NCI-H146 treated with DMSO at 0.1 percent for 48 hours (cell line): ENCODE data around the gene TSSC4.
"Not testable (repeated sequence)": the region's sequence is repeated elsewhere in the genome, so short reads cannot be mapped to it uniquely, and the experiment has no call there.

ENCODE experiments used
- DNase-seq: peaks from one replicate; lab custom pipeline; 2025; ENCODE audit not compliant: unreplicated experiment; lab: John Stamatoyannopoulos, UW

The TSSC4 gene

GRCh38 chr11:2400069-2400761, at the start of gene TSSC4:
Gene TSSC4 (plus strand): TSS chr11:2400750. CDS start chr11:2402634, 1,884 bp downstream.
- DNase-seq = peak; percentile 99

DNA sequence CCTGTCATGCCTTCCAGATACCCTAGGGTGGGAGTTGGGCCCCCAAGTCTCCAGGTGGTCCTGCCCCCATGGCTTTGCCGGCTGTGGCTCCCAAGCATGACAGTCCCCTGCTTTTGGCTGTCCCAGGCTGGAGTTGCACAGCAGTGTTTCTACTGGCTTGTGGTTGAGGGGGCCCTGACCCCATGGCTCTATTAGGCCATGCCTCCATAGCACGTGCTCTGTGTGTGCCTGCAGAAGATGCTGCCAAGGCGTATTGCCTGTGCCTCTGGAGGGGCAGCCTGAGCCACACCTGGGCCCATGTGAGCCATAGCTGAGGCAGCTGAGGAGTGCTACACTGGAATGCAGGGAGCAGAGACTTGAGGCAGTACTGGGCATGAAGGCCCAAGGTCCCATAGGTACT, 48.8 kb upstream of the TSSC4 start:
- no peak for DNase-seq

DNA sequence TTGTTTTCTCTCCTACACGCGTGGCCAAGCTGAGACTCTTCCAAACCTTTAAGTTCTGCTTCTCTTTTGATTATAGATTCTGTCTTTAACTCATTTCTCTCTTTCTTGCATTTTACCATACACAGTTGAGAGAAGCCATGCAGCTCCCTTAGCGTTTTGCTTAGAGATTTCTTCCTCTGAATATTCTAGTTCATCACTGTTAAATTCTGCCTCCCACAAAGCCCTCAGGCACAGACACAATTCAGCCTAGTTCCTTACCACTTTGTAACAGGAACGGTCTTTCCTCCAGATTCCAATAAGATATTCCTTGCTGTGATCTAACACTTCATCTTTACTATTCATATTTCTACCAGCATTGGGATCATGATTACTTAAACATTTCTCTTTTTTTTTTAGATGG, 48.1 kb upstream of the TSSC4 start:
- DNase-seq = no peak

GRCh38 chr11:2355000-2355644, 45.4 kb upstream of the TSSC4 start:
- DNase-seq = no peak

GRCh38 chr11:2357246-2357645, 43.3 kb upstream of the TSSC4 start:
- no peak for DNase-seq

DNA sequence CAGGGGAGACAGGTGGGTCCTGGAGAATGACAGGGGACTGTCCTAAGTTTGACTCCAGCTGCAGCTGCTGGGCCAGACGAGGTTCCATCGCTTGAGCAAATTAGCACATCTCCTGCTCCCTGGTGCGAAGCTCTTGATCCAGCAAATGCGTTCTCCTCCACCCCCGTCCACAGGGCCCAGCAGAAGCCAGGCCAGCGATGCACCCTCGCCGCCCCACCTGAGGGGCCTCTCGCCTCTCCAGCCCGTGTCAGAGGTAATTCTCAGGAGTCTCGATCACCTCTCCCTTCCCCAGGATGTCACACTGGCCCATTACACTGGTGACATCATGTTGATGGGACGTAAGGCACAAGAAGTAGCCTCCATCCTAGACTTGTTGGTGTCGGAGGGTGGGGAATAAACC, 42.9 kb upstream of the TSSC4 start:
- not testable (repeated sequence) for DNase-seq

GRCh38 chr11:2358754-2359442, 41.7 kb upstream of the TSSC4 start:
- DNase-seq = no peak

DNA sequence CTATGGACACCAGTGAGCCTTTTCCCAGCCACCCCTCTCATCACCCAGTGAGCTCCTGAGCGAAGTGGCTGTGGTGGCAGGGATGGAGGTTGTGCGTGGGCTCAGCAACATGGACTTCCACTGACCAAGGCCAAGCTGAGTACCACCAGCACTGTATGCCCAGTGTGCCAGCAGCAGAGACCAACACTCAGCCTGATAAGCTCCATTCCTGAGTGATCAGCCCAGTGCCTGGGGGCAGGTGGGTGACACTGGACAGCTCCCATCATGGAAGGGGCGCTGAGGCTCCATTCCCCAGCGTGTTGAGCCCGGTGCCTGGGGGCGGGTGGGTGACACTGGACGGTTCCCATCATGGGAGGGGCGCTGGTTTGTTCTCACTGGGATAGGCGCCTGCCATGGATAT, 41.0 kb upstream of the TSSC4 start:
- no peak for DNase-seq

- DNase-seq = no peak
Measured at GRCh38 chr11:2360081-2360642, 40.4 kb upstream of the TSSC4 start.

- DNase-seq = no peak
Measured at GRCh38 chr11:2361565-2361964, 39.0 kb upstream of the TSSC4 start.

GRCh38 chr11:2362414-2362813, 38.1 kb upstream of the TSSC4 start:
- no peak for DNase-seq

GRCh38 chr11:2363130-2363529, 37.4 kb upstream of the TSSC4 start:
- DNase-seq = no peak

DNA sequence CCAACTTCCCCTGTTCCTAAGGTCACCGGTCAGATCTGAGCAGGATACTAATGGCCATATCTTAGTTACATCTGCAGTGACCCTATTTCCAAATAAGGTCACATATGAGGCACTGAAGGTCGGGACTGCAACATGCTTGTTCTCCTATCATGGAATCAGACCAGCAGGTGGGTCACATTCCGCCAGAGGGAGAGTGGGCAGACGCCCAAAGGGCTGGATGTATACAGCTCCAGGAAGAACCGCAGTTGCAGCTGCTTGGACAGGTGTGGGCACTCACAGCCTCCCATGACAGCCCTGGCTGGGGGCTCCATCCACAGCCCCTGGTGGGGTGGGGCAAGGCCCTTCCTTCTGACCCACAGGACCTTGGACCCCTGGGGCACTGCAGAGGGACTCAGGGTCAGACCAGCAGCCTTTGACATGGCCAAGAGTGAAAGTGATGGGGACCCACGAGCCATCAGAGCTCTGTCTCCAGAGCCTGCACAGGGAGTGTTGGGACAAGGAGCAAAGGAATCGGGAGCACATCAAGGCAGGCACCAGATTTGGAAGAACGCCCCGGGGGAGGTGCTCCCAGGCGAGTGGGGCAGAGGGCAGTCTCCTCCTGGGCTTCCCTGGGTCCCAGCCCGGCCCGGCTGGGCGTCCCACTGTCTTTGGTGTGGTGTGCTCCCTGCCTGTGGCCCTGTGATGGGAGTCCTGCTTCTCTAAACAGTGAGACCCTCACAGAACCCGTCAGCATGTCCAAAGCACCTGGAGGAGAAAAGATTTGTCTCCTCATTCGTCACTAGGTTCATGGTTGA, 36.8 kb upstream of the TSSC4 start:
- no peak for DNase-seq

- not testable (repeated sequence) for DNase-seq
Measured at GRCh38 chr11:2364386-2364785, 36.2 kb upstream of the TSSC4 start.

GRCh38 chr11:2365571-2366210, 34.9 kb upstream of the TSSC4 start:
- DNase-seq = no peak

GRCh38 chr11:2366276-2366675, 34.3 kb upstream of the TSSC4 start:
- DNase-seq = no peak

GRCh38 chr11:2366733-2367132, 33.8 kb upstream of the TSSC4 start:
- DNase-seq = no peak

DNA sequence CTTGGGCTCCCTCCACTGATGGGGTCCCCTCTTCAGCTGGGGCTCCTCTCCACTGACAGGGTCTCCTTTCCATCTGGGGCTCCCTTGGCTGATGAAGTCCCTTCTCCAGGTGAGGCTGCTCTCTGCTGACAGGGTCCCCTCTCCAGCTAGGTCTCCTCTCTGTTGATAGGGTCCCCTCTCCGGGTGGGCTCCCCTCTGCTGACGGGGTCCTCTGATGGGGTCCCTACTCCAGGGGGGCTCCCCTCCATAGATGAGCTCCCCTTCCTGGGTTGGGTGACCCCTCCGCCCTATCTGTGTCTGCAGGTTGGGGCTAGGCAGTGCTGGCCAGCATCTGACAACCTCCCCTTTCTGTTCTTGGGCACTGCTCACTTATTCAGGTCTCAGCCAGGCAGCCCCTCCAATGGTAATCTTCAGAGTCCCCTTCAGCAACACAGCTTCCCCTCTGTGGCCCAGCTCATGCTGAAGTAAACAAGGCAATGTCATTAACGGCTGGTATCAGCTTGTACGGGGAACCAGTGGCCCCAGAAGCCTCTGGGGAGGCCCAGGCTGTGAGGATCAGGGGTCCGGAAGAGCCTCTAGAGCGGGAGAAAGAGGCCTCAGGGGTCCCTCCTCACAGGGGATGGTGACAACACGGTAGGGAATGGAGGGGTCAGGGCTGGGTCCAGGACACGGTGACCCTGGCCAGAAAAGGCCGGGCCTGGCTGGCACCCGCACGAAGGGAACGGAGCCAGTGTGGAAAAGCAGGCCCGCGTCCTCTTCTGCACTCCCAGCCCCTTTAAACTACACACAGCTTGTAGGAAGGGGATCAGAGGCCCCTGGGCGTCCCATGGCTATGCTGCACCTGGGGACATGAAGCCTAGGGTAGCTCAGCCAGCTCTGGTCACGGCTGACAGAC, 33.0 kb upstream of the TSSC4 start:
- DNase-seq = no peak

DNA sequence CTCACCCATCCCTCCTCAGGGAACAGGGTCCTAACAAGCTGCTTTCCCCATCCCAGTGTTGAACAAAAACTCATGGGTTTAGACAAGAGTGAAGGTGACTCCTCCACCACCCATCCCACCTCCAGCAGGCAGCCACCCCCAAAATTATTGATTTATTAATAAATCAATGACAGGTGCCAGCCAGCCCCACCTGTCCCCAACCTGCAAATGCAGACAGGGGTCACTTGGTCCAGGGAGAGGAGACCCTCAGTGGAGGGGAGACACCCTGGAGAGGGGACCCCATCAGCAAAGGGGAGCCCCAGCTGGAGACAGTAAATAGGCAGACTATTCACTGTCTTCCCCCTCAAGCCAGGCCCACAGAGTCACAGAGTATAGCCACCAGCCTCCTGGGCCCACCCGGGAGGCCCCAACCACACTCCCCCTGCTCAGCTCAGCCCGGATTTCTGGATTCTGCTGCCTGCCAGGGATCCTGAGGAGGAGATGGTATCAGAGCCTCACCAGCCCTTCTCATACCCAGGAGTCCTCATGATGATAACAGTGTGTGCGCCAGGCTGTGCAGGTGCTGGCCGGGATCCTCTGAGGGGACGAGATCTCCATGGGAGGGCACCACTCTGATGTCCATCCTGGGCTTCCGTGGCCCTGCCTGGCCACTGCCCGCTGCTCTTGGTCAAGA, 32.2 kb upstream of the TSSC4 start:
- DNase-seq = no peak
